Liver (tissue), 9 donors: ENCODE data around the gene CNTN5. TPM values are rescaled to one million over a fixed set of nuclear protein-coding genes. Genes with fewer than 3 reads are reported as not detected.

Source experiments
- DNase-seq: peaks from one replicate; pipeline ENCODE4 v3.0.0-alpha.2; 2017; ENCODE audit warnings: low spot score
- H3K27ac ChIP-seq, 2 donors: one replicate each; pipeline ENCODE4 v1.7.0; 2013; ENCODE audit warnings: inconsistent platforms in 2 of 2, low read length in 2 of 2, control low read depth in 1 of 2, low read depth in 1 of 2, mild to moderate bottlenecking in 1 of 2
- H3K27me3 ChIP-seq, 4 donors: one replicate each; pipeline versions ENCODE4 v1.6.1 to v1.7.0; 2013; ENCODE audit warnings: low read length in 3 of 4, inconsistent platforms in 1 of 4, mild to moderate bottlenecking in 1 of 4, moderate library complexity in 1 of 4; ENCODE audit not compliant: control insufficient read depth in 4 of 4, insufficient read depth in 4 of 4
- H3K36me3 ChIP-seq, 4 donors: one replicate each; pipeline versions ENCODE4 v1.6.1 to v1.7.0; 2013; ENCODE audit warnings: low read length in 3 of 4, mild to moderate bottlenecking in 3 of 4, low read depth in 1 of 4, moderate library complexity in 1 of 4; ENCODE audit not compliant: control insufficient read depth in 4 of 4, insufficient read depth in 3 of 4
- H3K4me1 ChIP-seq, 4 donors: one replicate each; pipeline versions ENCODE4 v1.6.1 to v1.7.0; 2013; ENCODE audit warnings: low read length in 3 of 4, mild to moderate bottlenecking in 3 of 4, moderate library complexity in 1 of 4; ENCODE audit not compliant: control insufficient read depth in 4 of 4, insufficient read depth in 4 of 4
- H3K4me3 ChIP-seq, 3 donors: one replicate each; pipeline versions ENCODE4 v1.6.1 to v1.7.0; 2013; ENCODE audit warnings: low read length in 3 of 3, control low read depth in 1 of 3, low read depth in 1 of 3, mild to moderate bottlenecking in 1 of 3
- H3K9ac ChIP-seq, 2 donors: one replicate each; pipeline ENCODE4 v1.7.0; 2013; ENCODE audit warnings: low read length in 2 of 2, mild to moderate bottlenecking in 2 of 2, moderate library complexity in 2 of 2, control low read depth in 1 of 2, low read depth in 1 of 2
- H3K9me3 ChIP-seq, 4 donors: one replicate each; pipeline versions ENCODE4 v1.6.1 to v1.7.0; 2013; ENCODE audit warnings: low read length in 3 of 4; ENCODE audit not compliant: control insufficient read depth in 4 of 4
- FOXA1 ChIP-seq: IDR thresholded peaks from 2 replicates; pipeline ENCODE4 v1.6.1; 2016; ENCODE audit warnings: antibody characterized with exemption
- FOXA2 ChIP-seq: IDR thresholded peaks from 2 replicates; pipeline ENCODE4 v1.6.1; 2016; ENCODE audit warnings: antibody characterized with exemption
- GABPA ChIP-seq, 2 donors: IDR thresholded peaks in 1 of 2; conservative IDR thresholded peaks in 1 of 2; 2 replicates each; pipeline ENCODE4 v1.6.1; 2016; ENCODE audit warnings: antibody characterized with exemption in 2 of 2, mild to moderate bottlenecking in 1 of 2, moderate library complexity in 1 of 2
- HNF4A ChIP-seq, 2 donors: conservative IDR thresholded peaks; 2 replicates each; pipeline ENCODE4 v1.6.1; 2016; ENCODE audit warnings: antibody characterized with exemption in 2 of 2, mild to moderate bottlenecking in 2 of 2
- HNF4G ChIP-seq: IDR thresholded peaks from 2 replicates; pipeline ENCODE4 v1.6.1; 2016; ENCODE audit warnings: antibody characterized with exemption
- JUND ChIP-seq, 2 donors: IDR thresholded peaks; 2 replicates each; pipeline ENCODE4 v1.6.1; 2016; ENCODE audit warnings: antibody characterized with exemption in 2 of 2
- NR2F2 ChIP-seq: IDR thresholded peaks from 2 replicates; pipeline ENCODE4 v1.6.1; 2016; ENCODE audit warnings: antibody characterized with exemption
- RAD21 ChIP-seq, 2 donors: IDR thresholded peaks; 2 replicates each; pipeline ENCODE4 v1.6.1; 2016; ENCODE audit warnings: antibody characterized with exemption in 2 of 2, mild to moderate bottlenecking in 2 of 2
- TAF1 ChIP-seq: conservative IDR thresholded peaks from 2 replicates; pipeline ENCODE4 v1.6.1; 2016; ENCODE audit warnings: antibody characterized with exemption, mild to moderate bottlenecking
- WGBS: extraction: QIAGEN DNeasy Blood & Tissue Kit; methylation state at CpG from one replicate; pipeline ENCODE4 v1.1.7; 2013; 5-methylcytosine and 5-hydroxymethylcytosine counted together
- polyA plus RNA-seq, 2 donors: library from polyadenylated mRNA; stranded (reverse) in 1 of 2; unstranded in 1 of 2; fragments of 200-250 nt in 1 of 2; fragments of >200 nt in 1 of 2; fragmentation: Nextera tagmentation in 1 of 2; extraction: Ambion mirVana in 1 of 2; gene quantifications; one replicate each; pipeline versions ENCODE4 v1.2.1 to v1.2.3, GENCODE V29; 2013 to 2015
- total RNA-seq, 2 donors: library from RNA; depleted of rRNA; stranded (reverse); fragments of >200 nt; gene quantifications; one replicate each; pipeline ENCODE4 v1.2.3, GENCODE V29; 2014
- TF ChIP-seq, protein P1 (sequence below): IDR thresholded peaks from 2 replicates; pipeline ENCODE4 v1.6.1; 2016; ENCODE audit warnings: antibody characterized with exemption
- TF ChIP-seq, protein P2 (sequence below): IDR thresholded peaks from 2 replicates; pipeline ENCODE4 v1.6.1; 2016; ENCODE audit warnings: antibody characterized with exemption
- TF ChIP-seq, protein P3 (sequence below): IDR thresholded peaks from 2 replicates; pipeline ENCODE4 v1.6.1; 2016; ENCODE audit warnings: antibody characterized with exemption
- TF ChIP-seq, protein P4 (sequence below): IDR thresholded peaks from 2 replicates; pipeline ENCODE4 v1.6.1; 2016; ENCODE audit warnings: antibody characterized with exemption, mild to moderate bottlenecking
- TF ChIP-seq, protein P5 (sequence below): fragments of 150-350 bp; IDR thresholded peaks from 2 replicates; pipeline ENCODE4 v1.5.1; 2017; ENCODE audit warnings: improper control_type of control experiment, low read depth, low read length; ENCODE audit not compliant: missing input control
- donor health status: healthy.
- donor health status: healthy.
- donor health status: healthy.
- donor health status: healthy.
- donor health status: healthy.

The CNTN5 gene
- total and polyA plus RNA-seq, 4 donors = 0.01 to 0.08 (median 0.04) TPM

DNA sequence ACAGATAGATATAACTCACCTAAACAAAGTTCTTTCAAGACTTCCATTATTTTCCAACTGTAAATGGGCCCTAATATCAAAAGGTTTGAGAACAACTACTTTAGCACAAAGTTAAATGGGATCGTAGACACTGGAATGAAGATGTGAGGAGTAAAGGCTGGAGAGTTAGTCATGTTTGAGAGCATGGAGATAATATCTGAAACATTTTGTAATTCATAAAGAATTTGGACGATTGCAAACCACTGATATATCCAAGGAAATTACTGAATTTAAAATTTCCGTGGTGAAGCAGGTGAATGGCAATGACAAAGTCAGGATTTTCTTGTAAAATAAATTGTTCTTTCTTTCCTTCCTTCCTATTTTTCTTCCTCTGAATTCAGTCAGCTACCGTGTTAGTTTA is 564.9 kb downstream of the CNTN5 start:
- TF ChIP-seq HNF4G = no peak
- Histone ChIP-seq H3K9me3 (no peaks in the 10 kb centered on the region), H3K4me3 (no peak overlapping the region), H3K27me3 (no peaks in the 10 kb centered on the region), H3K36me3 (no peaks in the 10 kb centered on the region), H3K27ac (no peak overlapping the region), H3K4me1 (no peaks in the 10 kb centered on the region), H3K9ac (no peak overlapping the region)
- 24% methylated on average over 4 of the region's 4 CpGs for WGBS
- DNase-seq = no peak

DNA sequence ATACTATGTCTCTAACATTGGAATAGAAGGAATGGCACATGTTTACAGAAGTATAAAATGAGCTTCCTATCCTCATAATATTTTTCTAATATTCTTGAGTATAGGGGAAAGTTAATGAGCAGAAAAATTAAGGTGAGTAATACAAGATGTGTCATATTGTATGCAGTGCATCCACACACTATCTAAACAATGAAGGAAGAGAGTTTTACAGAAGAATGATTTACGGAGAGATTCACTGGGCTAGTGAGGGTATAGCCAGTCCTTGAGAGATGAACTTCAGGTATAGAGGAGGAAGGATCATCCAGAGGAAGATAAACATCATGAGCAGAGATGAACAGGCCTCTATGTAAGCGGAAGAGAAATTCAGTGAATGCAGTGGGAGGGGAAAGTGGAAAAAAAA is 569.0 kb downstream of the CNTN5 start:
- TF ChIP-seq, protein P1, sequence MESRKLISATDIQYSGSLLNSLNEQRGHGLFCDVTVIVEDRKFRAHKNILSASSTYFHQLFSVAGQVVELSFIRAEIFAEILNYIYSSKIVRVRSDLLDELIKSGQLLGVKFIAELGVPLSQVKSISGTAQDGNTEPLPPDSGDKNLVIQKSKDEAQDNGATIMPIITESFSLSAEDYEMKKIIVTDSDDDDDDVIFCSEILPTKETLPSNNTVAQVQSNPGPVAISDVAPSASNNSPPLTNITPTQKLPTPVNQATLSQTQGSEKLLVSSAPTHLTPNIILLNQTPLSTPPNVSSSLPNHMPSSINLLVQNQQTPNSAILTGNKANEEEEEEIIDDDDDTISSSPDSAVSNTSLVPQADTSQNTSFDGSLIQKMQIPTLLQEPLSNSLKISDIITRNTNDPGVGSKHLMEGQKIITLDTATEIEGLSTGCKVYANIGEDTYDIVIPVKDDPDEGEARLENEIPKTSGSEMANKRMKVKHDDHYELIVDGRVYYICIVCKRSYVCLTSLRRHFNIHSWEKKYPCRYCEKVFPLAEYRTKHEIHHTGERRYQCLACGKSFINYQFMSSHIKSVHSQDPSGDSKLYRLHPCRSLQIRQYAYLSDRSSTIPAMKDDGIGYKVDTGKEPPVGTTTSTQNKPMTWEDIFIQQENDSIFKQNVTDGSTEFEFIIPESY = no peak
- no peak for TF ChIP-seq RAD21 (IDR thresholded peaks at IDR 0.05)
- no peak for TF ChIP-seq GABPA (IDR thresholded peaks at IDR 0.05 in 1 of 2, conservative IDR thresholded peaks at IDR 0.05 in 1 of 2)
- peaks cover 0 to 3% (median 0%) of the 10 kb centered on the region in 4 donors for H3K27me3 ChIP-seq
- no peaks in the 10 kb centered on the region for H3K36me3 ChIP-seq
- no peak for DNase-seq
- no peak overlapping the region for H3K27ac ChIP-seq
- H3K9me3 ChIP-seq = no peaks in the 10 kb centered on the region
- H3K4me1 ChIP-seq = no peaks in the 10 kb centered on the region
- H3K9ac ChIP-seq = no peak overlapping the region
- H3K4me3 ChIP-seq = no peak overlapping the region
- 74% methylated on average over 2 of the region's 2 CpGs for WGBS

DNA sequence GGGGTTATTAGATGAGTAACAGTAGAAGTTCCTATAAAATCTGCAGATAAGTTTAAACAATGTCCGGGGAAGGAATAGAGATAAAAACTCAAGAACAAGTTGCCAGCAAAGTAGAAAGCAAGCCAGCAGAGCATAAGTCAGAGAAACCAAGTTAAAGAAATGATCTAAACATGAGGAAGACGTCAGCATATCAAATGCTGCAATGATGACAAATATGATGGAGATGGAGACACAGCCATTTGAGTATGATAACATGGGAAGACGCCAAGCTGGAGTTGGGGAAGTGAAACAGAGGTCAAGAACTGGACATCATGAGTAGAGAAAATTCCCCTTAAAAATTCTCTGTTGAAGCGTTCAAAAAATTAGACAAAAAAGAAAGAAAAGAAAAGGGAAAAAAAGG is 571.5 kb downstream of the CNTN5 start:
- peaks cover 0 to 3% (median 0%) of the 10 kb centered on the region in 4 donors for H3K27me3 ChIP-seq
- H3K36me3 ChIP-seq = no peaks in the 10 kb centered on the region
- H3K27ac ChIP-seq = no peak overlapping the region
- WGBS = 60% methylated on average over 4 of the region's 4 CpGs
- no peak overlapping the region for H3K4me3 ChIP-seq
- DNase-seq = no peak
- TF ChIP-seq GABPA (IDR thresholded peaks at IDR 0.05 in 1 of 2, conservative IDR thresholded peaks at IDR 0.05 in 1 of 2) (no peak), RAD21 (IDR thresholded peaks at IDR 0.05) (no peak), TAF1 (no peak), HNF4A (conservative IDR thresholded peaks at IDR 0.05) (no peak), FOXA1 (no peak), HNF4G (no peak), JUND (IDR thresholded peaks at IDR 0.05) (no peak), FOXA2 (no peak), NR2F2 (no peak)
- TF ChIP-seq, protein P2, sequence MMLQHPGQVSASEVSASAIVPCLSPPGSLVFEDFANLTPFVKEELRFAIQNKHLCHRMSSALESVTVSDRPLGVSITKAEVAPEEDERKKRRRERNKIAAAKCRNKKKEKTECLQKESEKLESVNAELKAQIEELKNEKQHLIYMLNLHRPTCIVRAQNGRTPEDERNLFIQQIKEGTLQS = no peak
- TF ChIP-seq, protein P3, sequence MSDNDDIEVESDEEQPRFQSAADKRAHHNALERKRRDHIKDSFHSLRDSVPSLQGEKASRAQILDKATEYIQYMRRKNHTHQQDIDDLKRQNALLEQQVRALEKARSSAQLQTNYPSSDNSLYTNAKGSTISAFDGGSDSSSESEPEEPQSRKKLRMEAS = no peak
- TF ChIP-seq, protein P4, sequence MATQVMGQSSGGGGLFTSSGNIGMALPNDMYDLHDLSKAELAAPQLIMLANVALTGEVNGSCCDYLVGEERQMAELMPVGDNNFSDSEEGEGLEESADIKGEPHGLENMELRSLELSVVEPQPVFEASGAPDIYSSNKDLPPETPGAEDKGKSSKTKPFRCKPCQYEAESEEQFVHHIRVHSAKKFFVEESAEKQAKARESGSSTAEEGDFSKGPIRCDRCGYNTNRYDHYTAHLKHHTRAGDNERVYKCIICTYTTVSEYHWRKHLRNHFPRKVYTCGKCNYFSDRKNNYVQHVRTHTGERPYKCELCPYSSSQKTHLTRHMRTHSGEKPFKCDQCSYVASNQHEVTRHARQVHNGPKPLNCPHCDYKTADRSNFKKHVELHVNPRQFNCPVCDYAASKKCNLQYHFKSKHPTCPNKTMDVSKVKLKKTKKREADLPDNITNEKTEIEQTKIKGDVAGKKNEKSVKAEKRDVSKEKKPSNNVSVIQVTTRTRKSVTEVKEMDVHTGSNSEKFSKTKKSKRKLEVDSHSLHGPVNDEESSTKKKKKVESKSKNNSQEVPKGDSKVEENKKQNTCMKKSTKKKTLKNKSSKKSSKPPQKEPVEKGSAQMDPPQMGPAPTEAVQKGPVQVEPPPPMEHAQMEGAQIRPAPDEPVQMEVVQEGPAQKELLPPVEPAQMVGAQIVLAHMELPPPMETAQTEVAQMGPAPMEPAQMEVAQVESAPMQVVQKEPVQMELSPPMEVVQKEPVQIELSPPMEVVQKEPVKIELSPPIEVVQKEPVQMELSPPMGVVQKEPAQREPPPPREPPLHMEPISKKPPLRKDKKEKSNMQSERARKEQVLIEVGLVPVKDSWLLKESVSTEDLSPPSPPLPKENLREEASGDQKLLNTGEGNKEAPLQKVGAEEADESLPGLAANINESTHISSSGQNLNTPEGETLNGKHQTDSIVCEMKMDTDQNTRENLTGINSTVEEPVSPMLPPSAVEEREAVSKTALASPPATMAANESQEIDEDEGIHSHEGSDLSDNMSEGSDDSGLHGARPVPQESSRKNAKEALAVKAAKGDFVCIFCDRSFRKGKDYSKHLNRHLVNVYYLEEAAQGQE = no peak
- TF ChIP-seq, protein P5, sequence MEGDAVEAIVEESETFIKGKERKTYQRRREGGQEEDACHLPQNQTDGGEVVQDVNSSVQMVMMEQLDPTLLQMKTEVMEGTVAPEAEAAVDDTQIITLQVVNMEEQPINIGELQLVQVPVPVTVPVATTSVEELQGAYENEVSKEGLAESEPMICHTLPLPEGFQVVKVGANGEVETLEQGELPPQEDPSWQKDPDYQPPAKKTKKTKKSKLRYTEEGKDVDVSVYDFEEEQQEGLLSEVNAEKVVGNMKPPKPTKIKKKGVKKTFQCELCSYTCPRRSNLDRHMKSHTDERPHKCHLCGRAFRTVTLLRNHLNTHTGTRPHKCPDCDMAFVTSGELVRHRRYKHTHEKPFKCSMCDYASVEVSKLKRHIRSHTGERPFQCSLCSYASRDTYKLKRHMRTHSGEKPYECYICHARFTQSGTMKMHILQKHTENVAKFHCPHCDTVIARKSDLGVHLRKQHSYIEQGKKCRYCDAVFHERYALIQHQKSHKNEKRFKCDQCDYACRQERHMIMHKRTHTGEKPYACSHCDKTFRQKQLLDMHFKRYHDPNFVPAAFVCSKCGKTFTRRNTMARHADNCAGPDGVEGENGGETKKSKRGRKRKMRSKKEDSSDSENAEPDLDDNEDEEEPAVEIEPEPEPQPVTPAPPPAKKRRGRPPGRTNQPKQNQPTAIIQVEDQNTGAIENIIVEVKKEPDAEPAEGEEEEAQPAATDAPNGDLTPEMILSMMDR = no peak
- TF ChIP-seq, protein P1 = no peak
- no peaks in the 10 kb centered on the region for H3K4me1 ChIP-seq
- no peaks in the 10 kb centered on the region for H3K9me3 ChIP-seq
- no peak overlapping the region for H3K9ac ChIP-seq
